T47D (cell line): Measurements from ENCODE around the gene PLA2G4B.
A peak's percentile ranks its signal among the peaks of the same experiment; 100 is the strongest.

Experiments
- DNase-seq, 2 experiments: peaks; one replicate each; pipeline versions ENCODE4 v3.0.0 to v3.0.0-alpha.2; 2011 to 2012; ENCODE audit warnings: low read depth in 1 of 2, low spot score in 1 of 2
- JUND ChIP-seq: IDR thresholded peaks from 2 replicates; pipeline ENCODE4 v1.6.1; 2012; ENCODE audit warnings: low read depth
- in situ Hi-C: cut with HindIII; loops from 2 replicates; pipeline ENCODE4 v1.10.0; 2016; ENCODE audit warnings: low sequenced_read_pairs, low pct_unique_long_range_greater_than_20kb

PLA2G4B gene

GRCh38 chr15:41799488-41799805, 39.2 kb upstream of the PLA2G4B start:
- no peak for TF ChIP-seq JUND
- in situ Hi-C loops, result no loop called here
- no peak for DNase-seq

GRCh38 chr15:41801185-41801584, 37.5 kb upstream of the PLA2G4B start:
- in situ Hi-C loops, result no loop called here
- no peak for DNase-seq
- no peak for TF ChIP-seq JUND

DNA sequence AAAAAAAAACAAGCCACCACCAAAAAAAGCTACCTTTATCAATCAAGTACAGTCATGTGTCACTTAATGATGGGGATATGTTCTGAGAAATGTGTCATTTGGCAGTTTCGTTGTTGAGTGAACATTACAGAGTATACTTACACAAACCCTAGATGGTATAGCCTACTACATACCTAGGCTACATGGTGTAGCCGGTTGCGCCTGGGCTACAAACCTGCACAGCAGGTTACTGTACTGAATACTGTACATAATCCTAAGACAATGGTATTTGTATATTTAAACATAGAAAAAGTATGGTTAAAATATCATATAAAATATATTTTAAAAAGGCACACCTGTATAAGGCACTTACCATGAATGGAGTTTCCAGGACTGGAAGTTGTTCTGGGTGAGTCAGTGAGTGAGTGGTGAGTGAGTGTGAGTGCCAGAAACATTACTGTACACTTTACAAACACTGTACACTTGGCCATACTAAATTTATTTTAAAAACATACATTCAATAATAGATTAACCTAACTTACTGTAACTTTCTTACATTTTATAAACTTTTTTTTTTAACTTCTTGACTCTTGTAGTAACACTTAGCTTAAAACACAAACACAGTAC, 36.7 kb upstream of the PLA2G4B start:
- in situ Hi-C loops, result no loop called here

DNA sequence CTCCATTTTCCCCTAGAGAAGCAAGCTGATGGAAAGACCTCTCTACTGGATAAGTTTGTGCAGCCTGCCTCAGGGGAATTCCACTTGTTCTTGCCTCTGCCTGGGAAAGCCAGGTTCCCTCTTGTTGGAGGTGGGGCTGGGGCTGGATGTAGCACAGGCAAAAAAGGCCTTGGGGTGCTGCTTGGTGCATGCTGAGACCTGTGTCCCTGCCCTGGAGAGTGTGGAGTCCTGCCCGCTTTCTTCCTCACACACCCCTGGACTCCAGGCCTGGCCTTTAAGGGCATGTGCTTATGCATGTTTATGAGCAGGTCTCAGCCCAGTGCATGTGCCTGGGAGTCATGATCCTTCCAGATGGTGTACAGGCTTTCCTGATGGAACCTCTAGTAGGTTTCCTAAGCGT, 34.3 kb upstream of the PLA2G4B start:
- in situ Hi-C loops, result no loop called here
- no peak for TF ChIP-seq JUND
- peak in 1 of 2 experiments; percentile 45 for DNase-seq

More for the DNA sequence above, 36.7 kb upstream of the PLA2G4B start:
- no peak for TF ChIP-seq JUND
- DNase-seq, result no peak

DNA sequence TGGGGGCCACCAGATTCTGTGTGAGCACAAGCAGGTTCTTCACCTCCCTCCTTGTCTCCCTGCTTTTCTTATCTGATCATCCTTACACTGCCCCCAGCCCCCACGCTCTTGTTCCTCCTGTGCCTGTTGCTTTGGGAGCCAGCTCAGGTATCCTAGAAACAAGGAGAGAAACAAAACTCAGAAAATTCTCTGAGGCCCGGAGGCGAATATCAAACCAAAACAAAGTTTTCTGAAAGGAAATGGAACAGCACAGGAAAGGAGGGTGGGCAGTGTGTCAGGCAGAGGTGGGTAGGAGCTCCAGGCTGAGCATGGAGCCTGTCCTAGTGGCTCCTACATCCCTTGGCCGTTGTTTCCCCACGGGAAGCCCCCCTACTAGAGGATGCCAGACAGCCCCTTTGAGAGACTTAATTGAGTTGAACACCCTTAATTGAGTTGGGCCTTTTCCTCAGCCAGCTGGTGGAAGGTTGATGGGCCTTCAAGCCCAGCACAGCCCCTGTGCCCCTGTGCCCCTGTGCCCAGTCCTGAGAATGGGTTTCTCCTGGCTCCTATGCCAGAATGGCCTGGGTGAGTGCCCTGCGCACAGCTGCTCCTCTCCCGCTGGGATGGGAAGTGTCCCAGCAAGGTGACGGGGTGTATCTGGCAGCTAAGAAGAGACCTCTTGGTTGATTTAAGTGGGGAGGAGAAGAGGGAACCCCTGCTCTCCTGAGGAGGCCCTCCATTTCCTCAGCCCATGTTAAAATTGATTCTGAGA, 33.6 kb upstream of the PLA2G4B start:
- in situ Hi-C loops, result no loop called here
- DNase-seq, result no peak
- TF ChIP-seq JUND, result no peak

DNA sequence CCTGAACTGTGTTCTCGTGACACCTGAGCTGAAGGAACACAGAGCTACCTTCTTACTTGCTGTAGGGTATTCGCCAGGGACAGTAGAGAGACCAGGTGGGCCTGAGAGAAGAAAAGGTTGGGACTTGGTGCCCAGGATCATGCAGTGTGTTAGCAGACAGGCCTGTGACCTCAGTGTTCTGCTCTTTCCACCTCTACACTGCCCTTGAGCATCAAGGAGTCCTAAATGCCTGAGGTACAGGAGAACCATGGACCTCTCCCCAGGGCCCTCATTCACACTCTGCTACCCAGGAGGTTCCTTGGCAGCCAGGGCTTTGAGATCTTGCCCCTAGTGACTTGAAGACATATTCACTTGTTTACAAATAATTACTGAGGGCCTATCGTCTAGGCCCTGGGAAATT, 32.9 kb upstream of the PLA2G4B start:
- no peak for TF ChIP-seq JUND
- in situ Hi-C loops, result no loop called here
- DNase-seq, result no peak

GRCh38 chr15:41806291-41807181, 32.1 kb upstream of the PLA2G4B start:
- no peak for TF ChIP-seq JUND
- in situ Hi-C loops, result no loop called here

DNA sequence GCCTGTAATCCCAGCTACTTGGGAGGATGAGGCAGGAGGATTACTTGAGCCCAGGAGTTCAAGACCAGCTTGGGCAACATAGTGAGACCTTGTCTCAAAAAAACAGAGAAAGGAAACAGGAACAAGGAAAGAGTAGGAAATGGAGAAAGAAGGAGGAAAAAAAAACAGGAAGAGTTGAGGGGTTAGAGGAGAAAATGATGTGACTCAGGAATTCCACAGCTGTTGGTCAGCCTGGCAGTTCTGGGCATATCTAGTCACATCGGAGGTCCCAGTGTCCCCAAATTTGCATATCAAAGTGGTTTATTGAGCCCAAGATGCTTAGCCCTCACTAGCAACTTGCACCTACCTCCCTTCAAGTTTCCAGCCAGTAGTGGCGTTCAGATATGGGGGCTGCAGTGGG, 29.5 kb upstream of the PLA2G4B start:
- in situ Hi-C loops, result no loop called here
- TF ChIP-seq JUND, result no peak
- DNase-seq, result no peak

More at GRCh38 chr15:41806291-41807181, 32.1 kb upstream of the PLA2G4B start:
- peak; percentile 70 to 72 for DNase-seq

DNA sequence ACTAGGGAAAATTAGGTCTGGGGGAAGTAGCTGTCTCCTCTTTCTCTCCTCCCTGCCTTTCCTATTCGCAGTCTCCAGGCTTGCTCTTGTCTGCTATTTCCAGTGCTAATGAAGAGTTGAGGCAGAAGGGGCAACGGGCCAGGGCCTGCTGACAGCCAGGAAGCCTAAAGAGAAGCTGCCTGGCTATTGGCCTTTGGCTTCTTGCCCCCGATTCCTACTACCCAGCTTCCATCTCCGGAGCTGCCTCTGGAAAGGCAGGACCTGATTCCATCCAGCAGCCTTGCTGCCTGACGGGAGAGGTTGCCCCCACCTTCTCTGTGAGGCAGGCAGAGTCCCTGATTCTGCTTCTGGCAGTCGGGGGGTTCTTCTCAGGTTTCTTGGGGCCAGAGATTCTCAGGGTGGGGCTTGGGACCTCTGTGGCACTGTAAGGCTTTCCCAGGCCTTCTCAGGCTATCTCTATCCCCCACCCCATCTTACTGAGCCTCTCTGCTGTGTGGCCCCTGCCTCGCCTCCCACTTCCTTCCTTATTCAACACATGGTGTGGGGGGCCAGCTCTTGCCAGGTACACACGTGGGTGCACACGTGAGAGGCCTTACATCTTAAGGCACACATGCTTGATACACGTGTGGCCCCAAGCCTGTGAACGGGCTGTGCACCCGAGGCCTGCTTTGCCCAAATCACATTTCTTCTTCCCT, 29.0 kb upstream of the PLA2G4B start:
- in situ Hi-C loops, result no loop called here
- TF ChIP-seq JUND, result no peak
- DNase-seq, result no peak

GRCh38 chr15:41810651-41811431, 27.8 kb upstream of the PLA2G4B start:
- TF ChIP-seq JUND, result no peak
- no peak for DNase-seq
- in situ Hi-C loops, result no loop called here

DNA sequence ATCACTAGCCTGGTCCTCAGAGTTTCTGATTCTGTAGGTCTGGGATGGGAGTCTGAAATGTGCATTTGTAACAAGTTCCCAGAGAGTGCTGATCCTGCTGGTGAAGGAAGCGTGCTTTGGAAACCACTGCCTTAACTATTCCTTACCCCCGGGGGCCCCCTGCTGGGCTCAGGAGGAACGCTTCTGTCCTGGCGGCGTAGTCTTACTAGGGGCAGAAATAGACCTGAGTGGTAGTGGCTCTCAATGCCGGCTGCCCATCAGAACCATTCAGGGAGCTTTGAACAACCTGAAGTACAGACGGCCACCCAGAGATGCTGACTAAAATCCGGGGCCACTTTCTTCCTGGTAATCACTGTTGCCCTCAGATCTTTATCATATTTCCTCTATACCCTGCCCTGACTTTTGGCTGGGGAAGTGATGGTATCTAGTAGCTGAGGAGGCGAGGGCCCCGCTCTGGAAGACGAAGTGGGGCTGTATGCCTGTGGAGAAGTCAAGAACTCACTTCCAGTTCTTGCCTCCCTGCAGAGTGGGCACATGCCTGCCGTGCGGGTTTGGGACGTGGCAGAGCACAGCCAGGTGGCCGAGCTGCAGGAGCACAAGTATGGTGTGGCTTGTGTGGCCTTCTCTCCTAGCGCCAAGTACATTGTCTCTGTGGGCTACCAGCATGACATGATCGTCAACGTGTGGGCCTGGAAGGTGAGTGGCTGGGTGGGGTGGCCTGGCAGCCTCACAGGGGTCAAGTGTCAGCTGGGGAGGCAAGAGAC, 27.0 kb upstream of the PLA2G4B start:
- DNase-seq, result peak; percentile 76 to 84
- no peak for TF ChIP-seq JUND
- in situ Hi-C loops, result no loop called here
